DND-41 (cell line): Measurements from ENCODE around the gene NR1D1.

Experiments used
- ATAC-seq: fragments of 200-7000 bp; cut with Tn5 transposase; 3 replicates; pipeline ENCODE4 v1.9.1; 2021; ENCODE audit warnings: low read depth; ENCODE audit not compliant: insufficient read depth
- DNase-seq: peaks from one replicate; pipeline ENCODE4 v3.0.0-alpha.2; 2020
- H2AFZ ChIP-seq: 2 replicates; pipeline ENCODE4 v1.6.0; 2012; ENCODE audit warnings: low read depth, low read length
- H3K27ac ChIP-seq: 2 replicates; pipeline ENCODE4 v1.5.1; 2012; ENCODE audit warnings: low read length, inconsistent platforms
- H3K27me3 ChIP-seq: fragments of 200-600 bp; sonication (generic); 2 replicates; pipeline ENCODE4 v1.6.0; 2012; ENCODE audit warnings: low read length, mild to moderate bottlenecking, inconsistent platforms; ENCODE audit not compliant: insufficient read depth, poor library complexity
- H3K36me3 ChIP-seq: 2 replicates; pipeline ENCODE4 v1.5.1; 2012; ENCODE audit warnings: low read length, inconsistent platforms; ENCODE audit not compliant: insufficient read depth
- H3K4me1 ChIP-seq: 2 replicates; pipeline ENCODE4 v1.5.1; 2012; ENCODE audit warnings: mild to moderate bottlenecking, low read length; ENCODE audit not compliant: insufficient read depth
- H3K4me2 ChIP-seq: 2 replicates; pipeline ENCODE4 v1.6.0; 2012; ENCODE audit warnings: mild to moderate bottlenecking, moderate library complexity, low read length, inconsistent platforms; ENCODE audit not compliant: insufficient read depth
- H3K4me3 ChIP-seq, 2 experiments: fragments of 200-600 bp in 1 of 2; shearing (Covaris generic) in 1 of 2; 2 replicates each; pipeline ENCODE4 v1.5.1; 2012 to 2016; ENCODE audit warnings: inconsistent platforms in 2 of 2, low read length in 2 of 2, mild to moderate bottlenecking in 2 of 2, low read depth in 1 of 2, moderate library complexity in 1 of 2
- H3K79me2 ChIP-seq: 2 replicates; pipeline ENCODE4 v1.6.0; 2012; ENCODE audit warnings: low read length, inconsistent platforms; ENCODE audit not compliant: insufficient read depth
- H3K9ac ChIP-seq: 2 replicates; pipeline ENCODE4 v1.6.0; 2012; ENCODE audit warnings: low read depth, mild to moderate bottlenecking, inconsistent platforms, low read length, moderate library complexity
- H3K9me3 ChIP-seq: 2 replicates; pipeline ENCODE4 v1.5.1; 2012; ENCODE audit warnings: low read length, moderate library complexity, mild to moderate bottlenecking, inconsistent platforms; ENCODE audit not compliant: insufficient read depth, severe bottlenecking
- H4K20me1 ChIP-seq: 2 replicates; pipeline ENCODE4 v1.6.0; 2012; ENCODE audit warnings: low read length; ENCODE audit not compliant: insufficient read depth
- CTCF ChIP-seq: IDR thresholded peaks from 2 replicates; pipeline ENCODE4 v1.5.1; 2012; ENCODE audit warnings: borderline replicate concordance, low read length, moderate library complexity, mild to moderate bottlenecking; ENCODE audit not compliant: poor library complexity, severe bottlenecking; ENCODE audit errors: extremely low read depth
- EZH2 ChIP-seq: IDR thresholded peaks from 3 replicates; pipeline ENCODE4 v1.6.1; 2012; ENCODE audit warnings: borderline replicate concordance, low read depth, mild to moderate bottlenecking, moderate library complexity, low read length, inconsistent platforms; ENCODE audit not compliant: severe bottlenecking

NR1D1 gene

GRCh38 chr17:40073454-40074174 is 26.8 kb downstream of the NR1D1 start:
- no peaks in the 10 kb centered on the region for H3K9me3 ChIP-seq
- no peak for DNase-seq
- no peaks in the 10 kb centered on the region for H3K27me3 ChIP-seq
- no peak for TF ChIP-seq EZH2
- peak; percentile 5 for TF ChIP-seq CTCF
- no peak overlapping the region for H3K9ac ChIP-seq
- peaks cover 25% of the 10 kb centered on the region for H4K20me1 ChIP-seq
- H3K27ac ChIP-seq: no peak overlapping the region
- no peak overlapping the region for H2AFZ ChIP-seq
- no peak for ATAC-seq
- H3K4me1 ChIP-seq: peaks cover 21% of the 10 kb centered on the region
- H3K36me3 ChIP-seq: peaks cover 37% of the 10 kb centered on the region
- no peak overlapping the region for H3K4me3 ChIP-seq
- peaks cover 22% of the 10 kb centered on the region for H3K79me2 ChIP-seq
- no peak overlapping the region for H3K4me2 ChIP-seq

GRCh38 chr17:40072735-40073346 is 27.5 kb downstream of the NR1D1 start:
- peaks cover 29% of the 10 kb centered on the region for H3K79me2 ChIP-seq
- no peak overlapping the region for H3K4me2 ChIP-seq
- H3K4me1 ChIP-seq: peaks cover 29% of the 10 kb centered on the region
- H3K36me3 ChIP-seq: peaks cover 33% of the 10 kb centered on the region
- ATAC-seq: no peak
- no peak overlapping the region for H2AFZ ChIP-seq
- no peak for DNase-seq
- TF ChIP-seq EZH2 (no peak), CTCF (no peak)
- H3K9ac ChIP-seq: no peak overlapping the region
- H3K27me3 ChIP-seq: no peaks in the 10 kb centered on the region
- no peak overlapping the region for H3K4me3 ChIP-seq
- no peak overlapping the region for H3K27ac ChIP-seq
- no peaks in the 10 kb centered on the region for H3K9me3 ChIP-seq
- peaks cover 25% of the 10 kb centered on the region for H4K20me1 ChIP-seq

- H4K20me1 ChIP-seq: peaks cover 25% of the 10 kb centered on the region
- no peak overlapping the region for H2AFZ ChIP-seq
- ATAC-seq: no peak
- no peaks in the 10 kb centered on the region for H3K27me3 ChIP-seq
- no peaks in the 10 kb centered on the region for H3K9me3 ChIP-seq
- H3K36me3 ChIP-seq: peaks cover 27% of the 10 kb centered on the region
- peaks cover 35% of the 10 kb centered on the region for H3K4me1 ChIP-seq
- H3K9ac ChIP-seq: no peak overlapping the region
- H3K79me2 ChIP-seq: peaks cover 33% of the 10 kb centered on the region
- no peak overlapping the region for H3K27ac ChIP-seq
- DNase-seq: no peak
- no peak overlapping the region for H3K4me3 ChIP-seq
- no peak overlapping the region for H3K4me2 ChIP-seq
- TF ChIP-seq CTCF (no peak), EZH2 (no peak)
Observed at GRCh38 chr17:40072040-40072734, 28.2 kb downstream of the NR1D1 start.
